Measurements from ENCODE around the gene DIRAS3.

Gene DIRAS3, protein sequence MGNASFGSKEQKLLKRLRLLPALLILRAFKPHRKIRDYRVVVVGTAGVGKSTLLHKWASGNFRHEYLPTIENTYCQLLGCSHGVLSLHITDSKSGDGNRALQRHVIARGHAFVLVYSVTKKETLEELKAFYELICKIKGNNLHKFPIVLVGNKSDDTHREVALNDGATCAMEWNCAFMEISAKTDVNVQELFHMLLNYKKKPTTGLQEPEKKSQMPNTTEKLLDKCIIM

GRCh38 chr1:68049941-68050878, at the start of gene DIRAS3:
Gene DIRAS3, minus strand, starts transcription at chr1:68050627. Its CDS starts 3,330 bp downstream, at chr1:68047297.
- no peak for TF ChIP-seq CTCF (conservative IDR thresholded peaks at IDR 0.05; ENCODE audit: low read length)
- peak within 1 kb of the TSS; percentile 67 for H3K4me3 ChIP-seq (ENCODE audit: low read length)
- peak; percentile 46 for DNase-seq (ENCODE audit: low read depth)

DNA sequence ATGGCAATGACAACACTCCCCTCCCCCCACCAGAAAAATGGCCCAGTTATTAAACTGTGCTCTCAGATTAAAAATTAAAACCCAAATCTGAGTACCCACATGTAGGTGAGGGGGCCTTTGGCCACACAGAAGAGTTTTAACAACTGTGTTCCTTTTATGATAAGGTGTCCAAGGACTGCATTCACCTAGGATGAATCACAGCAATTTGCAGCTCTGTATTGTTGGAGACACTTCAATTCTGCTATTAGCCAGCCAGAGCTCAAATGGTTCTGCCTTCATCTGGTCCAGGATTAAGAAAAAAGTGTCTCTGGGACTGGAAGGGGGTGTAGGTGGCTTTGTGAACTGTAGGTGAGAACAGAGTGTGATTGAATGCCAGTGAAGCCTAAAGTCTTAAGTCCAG, 43.3 kb upstream of the DIRAS3 start:
- peak; percentile 41 for DNase-seq (ENCODE audit: low read depth)
- TF ChIP-seq CTCF (conservative IDR thresholded peaks at IDR 0.05; ENCODE audit: low read length): no peak
- no peak overlapping the region for H3K4me3 ChIP-seq (ENCODE audit: low read length)

DNA sequence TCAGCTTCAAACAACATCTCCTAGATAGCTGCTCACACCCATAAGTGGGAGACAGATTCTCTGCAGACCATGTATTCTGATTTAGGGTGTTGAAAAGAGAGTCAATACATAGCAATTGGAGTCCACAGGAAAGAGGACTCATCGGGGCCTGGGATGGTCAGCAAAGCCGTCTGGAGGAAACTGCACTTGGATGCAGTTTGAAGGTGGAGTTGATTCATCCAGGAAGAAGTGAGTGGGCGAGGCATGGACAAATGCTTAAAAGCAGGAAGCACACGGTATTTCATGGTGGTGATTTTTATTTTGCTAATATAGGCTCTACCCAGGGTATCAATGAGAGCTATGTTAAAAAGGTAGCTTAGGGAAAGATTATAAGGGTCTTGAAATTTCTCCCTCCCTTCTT, 36.8 kb upstream of the DIRAS3 start:
- DNase-seq (ENCODE audit: low read depth): no peak
- no peak for TF ChIP-seq CTCF (conservative IDR thresholded peaks at IDR 0.05; ENCODE audit: low read length)
- H3K4me3 ChIP-seq (ENCODE audit: low read length): no peak overlapping the region

DNA sequence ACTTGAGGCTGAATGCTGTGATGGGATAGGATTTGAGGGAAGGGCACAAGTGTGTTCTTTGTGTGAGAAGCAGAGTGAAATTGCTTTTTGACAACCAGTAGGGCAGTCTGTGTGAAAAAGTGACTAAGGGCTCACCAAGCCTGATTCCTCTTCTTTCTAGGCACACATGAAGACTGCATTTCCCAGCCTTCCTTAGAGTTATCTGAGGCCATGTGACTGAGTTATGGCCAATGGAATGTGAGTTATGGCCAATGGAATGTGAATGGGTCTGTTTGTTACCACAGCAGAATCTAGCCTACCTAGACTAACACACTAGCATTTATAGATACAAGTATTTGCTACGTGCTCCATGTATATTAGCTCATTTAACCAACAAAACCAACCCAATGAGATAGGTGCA, 35.3 kb upstream of the DIRAS3 start:
- H3K4me3 ChIP-seq (ENCODE audit: low read length): no peak overlapping the region
- TF ChIP-seq CTCF (conservative IDR thresholded peaks at IDR 0.05; ENCODE audit: low read length): no peak
- no peak for DNase-seq (ENCODE audit: low read depth)

GRCh38 chr1:68083686-68084085, 33.3 kb upstream of the DIRAS3 start:
- TF ChIP-seq CTCF (conservative IDR thresholded peaks at IDR 0.05; ENCODE audit: low read length): no peak

DNA sequence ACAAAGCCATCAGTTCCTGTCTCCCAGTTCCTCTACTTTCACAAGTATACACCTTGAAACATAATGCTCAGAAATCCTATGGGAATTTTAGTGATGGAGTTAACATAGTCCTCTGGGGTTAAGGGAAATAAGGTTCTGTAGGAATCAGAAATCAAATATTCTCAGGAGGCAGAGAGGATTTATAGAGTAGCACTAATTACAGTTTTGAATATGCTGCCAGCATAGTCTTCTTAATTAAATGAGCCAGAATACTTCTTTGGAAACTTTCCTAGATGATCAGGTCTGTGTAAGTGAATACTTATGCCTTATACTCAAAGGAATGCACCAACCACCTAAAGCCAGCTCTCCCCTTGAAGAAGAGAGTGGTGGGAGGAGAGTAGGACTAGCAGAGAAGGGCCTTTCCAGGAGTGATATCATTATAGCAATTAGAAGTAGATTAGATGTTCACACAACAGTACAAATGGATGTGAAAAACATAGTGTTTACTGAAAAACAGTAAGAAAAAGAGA, 31.4 kb upstream of the DIRAS3 start:
- no peak overlapping the region for H3K4me3 ChIP-seq (ENCODE audit: low read length)
- no peak for TF ChIP-seq CTCF (conservative IDR thresholded peaks at IDR 0.05; ENCODE audit: low read length)
- no peak for DNase-seq (ENCODE audit: low read depth)

More at GRCh38 chr1:68083686-68084085, 33.3 kb upstream of the DIRAS3 start:
- DNase-seq (ENCODE audit: low read depth): no peak
- no peak overlapping the region for H3K4me3 ChIP-seq (ENCODE audit: low read length)
